H1 (cell line): ENCODE data around the gene CPA1. TPM values are rescaled to one million over a fixed set of nuclear protein-coding genes. Genes with fewer than 3 reads are reported as not detected.
A peak's percentile ranks its signal among the peaks of the same experiment; 100 is the strongest.

ENCODE experiments used
- CTCF ChIA-PET: fragments of 300-600 bp; sonication (Branson Sonifier 250); formaldehyde crosslinking; loops from one replicate; lab custom pipeline; 2021; ENCODE audit not compliant: partially characterized antibody; lab: Charles Lee
- POLR2A ChIA-PET: fragments of 300-600 bp; sonication (Branson Sonifier 250); formaldehyde crosslinking; loops from one replicate; lab custom pipeline; 2021; ENCODE audit warnings: inconsistent platforms; ENCODE audit not compliant: partially characterized antibody; lab: Charles Lee
- DNase-seq, 2 experiments: peaks; one replicate each; pipeline versions ENCODE4 v3.0.0 to v3.0.0-alpha.2; 2010 to 2022; ENCODE audit warnings: low spot score in 2 of 2, low read depth in 1 of 2, mixed read lengths in 1 of 2
- FAIRE-seq: peaks from 2 replicates; lab custom pipeline; 2011; peaks lifted over from hg19 to GRCh38; lab: Jason Lieb, UNC
- H2AFZ ChIP-seq: 2 replicates; pipeline ENCODE4 v1.8.1; 2012; ENCODE audit warnings: low read length, inconsistent platforms
- H2AK5ac ChIP-seq: 2 replicates; pipeline ENCODE4 v1.6.1; 2013; ENCODE audit warnings: low read depth, low read length
- H2BK120ac ChIP-seq: replicated peaks from 2 replicates; pipeline ENCODE3; 2013; ENCODE audit warnings: low read depth, low read length, inconsistent platforms
- H2BK12ac ChIP-seq: 2 replicates; pipeline ENCODE4 v1.6.1; 2013; ENCODE audit warnings: low read depth, low read length
- H2BK15ac ChIP-seq: 2 replicates; pipeline ENCODE4 v1.6.1; 2013; ENCODE audit warnings: low read length
- H2BK20ac ChIP-seq: 2 replicates; pipeline ENCODE4 v1.6.1; 2013; ENCODE audit warnings: low read length
- H2BK5ac ChIP-seq: 2 replicates; pipeline ENCODE4 v1.6.1; 2013; ENCODE audit warnings: low read depth, low read length
- H3K14ac ChIP-seq: 2 replicates; pipeline ENCODE4 v1.6.1; 2013; ENCODE audit warnings: inconsistent platforms; ENCODE audit not compliant: insufficient read length
- H3K18ac ChIP-seq: 2 replicates; pipeline ENCODE4 v1.6.1; 2013; ENCODE audit warnings: low read length; ENCODE audit errors: extremely low read depth
- H3K23ac ChIP-seq: 2 replicates; pipeline ENCODE4 v1.6.1; 2013; ENCODE audit warnings: inconsistent platforms; ENCODE audit not compliant: insufficient read length
- H3K23me2 ChIP-seq: 2 replicates; pipeline ENCODE4 v1.6.1; 2013; ENCODE audit warnings: low read depth, low read length
- H3K27ac ChIP-seq: 2 replicates; pipeline ENCODE4 v1.6.1; 2011; ENCODE audit warnings: low read depth, low read length, inconsistent platforms
- H3K27me3 ChIP-seq, 4 experiments: replicated peaks in 1 of 4; 1 replicate in 1 of 4; 2 replicates in 3 of 4; pipeline versions ENCODE4 v1.6.1 to v1.8.1; 2011 to 2013; ENCODE audit warnings: low read length in 3 of 4, mild to moderate bottlenecking in 3 of 4, inconsistent platforms in 2 of 4, mixed read lengths in 2 of 4, moderate library complexity in 1 of 4; ENCODE audit not compliant: control insufficient read depth in 3 of 4, insufficient read depth in 3 of 4; ENCODE audit errors: extremely low read depth in 1 of 4
- H3K36me3 ChIP-seq, 4 experiments: 2 replicates each; pipeline versions ENCODE4 v1.6.1 to v1.8.1; 2011 to 2013; ENCODE audit warnings: mild to moderate bottlenecking in 4 of 4, low read length in 3 of 4, moderate library complexity in 2 of 4, control low read depth in 1 of 4, inconsistent platforms in 1 of 4; ENCODE audit not compliant: insufficient read depth in 4 of 4, control insufficient read depth in 2 of 4
- H3K4ac ChIP-seq: replicated peaks from 2 replicates; pipeline ENCODE3; 2013; ENCODE audit warnings: low read length, low read depth, mixed read lengths, inconsistent platforms; ENCODE audit not compliant: insufficient read length
- H3K4me1 ChIP-seq, 4 experiments: replicated peaks in 1 of 4; 1 replicate in 1 of 4; 2 replicates in 3 of 4; pipeline versions ENCODE4 v1.6.1 to v1.8.1; 2011 to 2013; ENCODE audit warnings: low read length in 3 of 4, inconsistent platforms in 2 of 4, mixed read lengths in 1 of 4; ENCODE audit not compliant: insufficient read depth in 4 of 4, control insufficient read depth in 3 of 4
- H3K4me2 ChIP-seq, 2 experiments: 2 replicates each; pipeline versions ENCODE4 v1.6.1 to v1.8.1; 2011 to 2013; ENCODE audit warnings: low read depth in 2 of 2, low read length in 2 of 2, control low read depth in 1 of 2, inconsistent platforms in 1 of 2, mild to moderate bottlenecking in 1 of 2; ENCODE audit not compliant: insufficient read depth in 1 of 2
- H3K4me3 ChIP-seq, 4 experiments: fragments of 200-600, 300-600 bp in 1 of 4; sonication (generic), shearing (Covaris generic), sonication (Bioruptor Twin) in 1 of 4; 2 replicates each; pipeline versions ENCODE4 v1.5.1 to v1.8.1; 2011 to 2016; ENCODE audit warnings: low read length in 4 of 4, low read depth in 3 of 4, control low read depth in 2 of 4, inconsistent platforms in 2 of 4, mild to moderate bottlenecking in 2 of 4, mixed read lengths in 1 of 4, moderate library complexity in 1 of 4; ENCODE audit not compliant: insufficient read depth in 2 of 4; ENCODE audit errors: extremely low read depth in 1 of 4
- H3K56ac ChIP-seq: replicated peaks from 2 replicates; pipeline ENCODE3; 2013; ENCODE audit warnings: low read depth, mild to moderate bottlenecking, mixed read lengths, low read length, inconsistent platforms; ENCODE audit not compliant: insufficient read length
- H3K79me1 ChIP-seq: 2 replicates; pipeline ENCODE4 v1.6.1; 2013; ENCODE audit warnings: low read depth, low read length, control low read depth
- H3K79me2 ChIP-seq, 2 experiments: 2 replicates each; pipeline versions ENCODE4 v1.6.1 to v1.8.1; 2012 to 2013; ENCODE audit warnings: low read length in 2 of 2, mild to moderate bottlenecking in 2 of 2, inconsistent platforms in 1 of 2; ENCODE audit not compliant: insufficient read depth in 2 of 2, control insufficient read depth in 1 of 2
- H3K9ac ChIP-seq, 4 experiments: replicated peaks in 1 of 4; 1 replicate in 1 of 4; 2 replicates in 3 of 4; pipeline versions ENCODE4 v1.6.1 to v1.8.1; 2011 to 2013; ENCODE audit warnings: low read depth in 3 of 4, low read length in 3 of 4, control low read depth in 2 of 4, mild to moderate bottlenecking in 2 of 4, moderate library complexity in 2 of 4, inconsistent platforms in 1 of 4; ENCODE audit errors: extremely low read depth in 1 of 4
- H3K9me3 ChIP-seq, 2 experiments: 2 replicates each; pipeline versions ENCODE4 v1.6.1 to v1.8.1; 2012 to 2013; ENCODE audit warnings: mild to moderate bottlenecking in 2 of 2, moderate library complexity in 2 of 2, control low read depth in 1 of 2, inconsistent platforms in 1 of 2, low read depth in 1 of 2, low read length in 1 of 2, mixed read lengths in 1 of 2; ENCODE audit not compliant: insufficient read depth in 2 of 2
- H4K20me1 ChIP-seq, 2 experiments: replicated peaks in 1 of 2; 2 replicates each; pipeline versions ENCODE3 to v1.8.1; 2011 to 2013; ENCODE audit warnings: inconsistent platforms in 2 of 2, low read length in 2 of 2, mild to moderate bottlenecking in 1 of 2; ENCODE audit not compliant: insufficient read depth in 2 of 2, control insufficient read depth in 1 of 2
- H4K5ac ChIP-seq: 2 replicates; pipeline ENCODE4 v1.6.1; 2013; ENCODE audit warnings: low read length, low read depth, mixed read lengths, inconsistent platforms; ENCODE audit not compliant: insufficient read length
- H4K8ac ChIP-seq: 2 replicates; pipeline ENCODE4 v1.8.0; 2013; ENCODE audit warnings: mild to moderate bottlenecking, moderate library complexity, low read length, inconsistent platforms; ENCODE audit not compliant: insufficient read depth; ENCODE audit errors: extremely low read depth
- H4K91ac ChIP-seq: replicated peaks from 2 replicates; pipeline ENCODE3; 2013; ENCODE audit warnings: low read length, mixed read lengths, inconsistent platforms; ENCODE audit not compliant: insufficient read length
- EGR1 ChIP-seq: IDR thresholded peaks from 2 replicates; pipeline ENCODE4 v1.6.1; 2011; ENCODE audit warnings: low read depth, low read length, borderline replicate concordance
- WGBS, 2 experiments: shearing (Covaris generic) in 1 of 2; methylation state at CpG; one replicate each; pipeline versions ENCODE4 v1.1.6 to v1.1.7; 2013 to 2015; ENCODE audit warnings: low lambda C conversion rate in 2 of 2, mixed read lengths in 2 of 2, inconsistent platforms in 1 of 2, low coverage in 1 of 2, missing lambda C conversion rate in 1 of 2; ENCODE audit not compliant: insufficient replicate concordance in 2 of 2, insufficient coverage in 1 of 2, insufficient read length in 1 of 2; ENCODE audit errors: extremely low coverage in 1 of 2, missing lambda C conversion rate in 1 of 2; 5-methylcytosine and 5-hydroxymethylcytosine counted together
- polyA plus RNA-seq, 7 experiments: library from polyadenylated mRNA; depleted of rRNA in 3 of 7; stranded (reverse) in 5 of 7; unstranded in 2 of 7; fragments of >200 nt in 5 of 7; fragments of 200-250 nt in 2 of 7; gene quantifications; 1 replicate in 5 of 7; 2 replicates in 1 of 7; 4 replicates in 1 of 7; pipeline versions ENCODE4 v1.2.1 to v1.2.3, GENCODE V29; 2011 to 2013; ENCODE audit warnings: missing spikeins in 2 of 7, mixed read lengths in 2 of 7
- total RNA-seq: library from RNA; stranded (reverse); fragmentation: NEBNext Ultra II Directional; extraction: Animal tissue kit (Norgen Biotek cat#: 25700); gene quantifications from 2 replicates; pipeline ENCODE4 v1.2.1, GENCODE V29; 2021
- TF ChIP-seq, protein P1 (sequence below): IDR thresholded peaks from 2 replicates; pipeline ENCODE4 v1.6.1; 2012; ENCODE audit warnings: inconsistent platforms

The CPA1 gene
- total and polyA plus RNA-seq, 2 of the 8 experiments (the other 6 are each of a cell fraction or from before 2014, with no cell fraction given) = not detected

DNA sequence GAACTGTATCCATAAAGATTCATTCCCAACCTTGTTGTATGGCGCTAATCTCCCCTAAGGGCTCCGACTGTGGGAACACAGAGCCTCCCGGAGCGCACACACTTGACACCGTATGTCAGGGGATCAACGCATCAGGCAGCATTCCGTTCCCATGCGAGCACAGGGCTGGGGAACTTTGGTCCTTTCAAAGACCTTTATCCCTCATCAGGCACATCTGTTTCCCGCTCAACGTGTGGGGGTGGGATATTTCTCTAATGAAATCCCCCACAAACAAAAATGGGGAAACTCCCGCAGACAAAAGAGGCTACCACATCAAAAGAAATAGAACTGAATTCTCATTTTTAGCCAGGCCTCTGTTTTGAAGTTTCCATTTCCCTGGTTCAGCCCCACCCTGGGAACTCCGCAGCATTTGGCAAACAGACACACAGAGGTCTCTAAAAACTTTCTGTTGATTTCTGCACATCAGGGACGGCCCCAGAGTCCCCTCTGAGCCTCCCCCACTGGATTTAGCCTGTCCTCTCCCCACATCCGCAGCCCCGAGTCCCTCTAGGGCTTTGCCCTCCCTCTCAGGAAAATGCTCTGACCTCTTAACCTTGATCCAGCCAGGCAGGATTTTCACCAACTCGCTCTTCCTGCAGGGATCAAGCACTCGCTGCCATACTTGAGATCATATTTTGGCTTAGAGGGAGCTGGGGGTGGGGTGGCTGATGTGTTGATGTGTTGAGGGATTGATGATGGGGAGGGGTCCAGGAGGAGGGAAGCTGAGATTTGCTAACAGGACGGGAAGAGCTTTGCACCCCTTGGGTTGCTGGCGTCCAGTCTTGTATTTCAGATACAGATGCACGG, 29.1 kb upstream of the CPA1 start:
- no peak for DNase-seq
- Histone ChIP-seq H3K23me2 (no peaks in the 10 kb centered on the region), H3K9me3 (no peaks in the 10 kb centered on the region), H4K20me1 (no peaks in the 10 kb centered on the region), H3K14ac (no peak overlapping the region), H3K56ac (no peak overlapping the region), H3K27me3 (no peaks in the 10 kb centered on the region), H2AK5ac (no peak overlapping the region), H3K4ac (no peak overlapping the region), H3K4me3 (no peak overlapping the region), H3K79me2 (no peaks in the 10 kb centered on the region), H2BK15ac (no peak overlapping the region; the same call in 1 of the 2 replicates), H2BK12ac (0 out of 2 replicates have a peak overlapping the region, but pooled peaks have one; percentile 6), H3K79me1 (no peaks in the 10 kb centered on the region), H2BK120ac (no peak overlapping the region), H3K36me3 (no peaks in the 10 kb centered on the region), H3K23ac (no peak overlapping the region), H2BK20ac (peak overlapping the region; percentile 9; the same call in 1 of the 2 replicates), H3K4me2 (no peak overlapping the region), H3K4me1 (peaks cover 0 to 19% (median 11%) of the 10 kb centered on the region in 4 experiments; a peak in 6 of 7 replicates), H3K18ac (no peak overlapping the region; the same call in 1 of the 2 replicates), H2AFZ (peak overlapping the region; percentile 67), H3K27ac (no peak overlapping the region), H2BK5ac (no peak overlapping the region), H4K5ac (no peak overlapping the region), H4K8ac (no peak overlapping the region), H4K91ac (peak overlapping the region; percentile 17), H3K9ac (no peak overlapping the region)
- POLR2A ChIA-PET = interaction anchor here (0.6 kb wide), 1 partner anchor 14 kb away, joined by 3 read pairs; no protein-coding TSS in a partner anchor
- 79% methylated on average over 20 of the region's 20 CpGs; no CpG with 5 or more reads in 1 of the 2 experiments for WGBS, 2 experiments
- TF ChIP-seq EGR1 = no peak
- TF ChIP-seq, protein P1, sequence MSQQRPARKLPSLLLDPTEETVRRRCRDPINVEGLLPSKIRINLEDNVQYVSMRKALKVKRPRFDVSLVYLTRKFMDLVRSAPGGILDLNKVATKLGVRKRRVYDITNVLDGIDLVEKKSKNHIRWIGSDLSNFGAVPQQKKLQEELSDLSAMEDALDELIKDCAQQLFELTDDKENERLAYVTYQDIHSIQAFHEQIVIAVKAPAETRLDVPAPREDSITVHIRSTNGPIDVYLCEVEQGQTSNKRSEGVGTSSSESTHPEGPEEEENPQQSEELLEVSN = 0 out of 2 replicates have a peak, but pooled peaks have one; percentile 18
- CTCF ChIA-PET = interaction anchor here (0.6 to 1.0 kb wide), 2 partner anchors 58 to 119 kb away, joined by 3 read pairs; partner anchors contain the start of gene CPA4
- FAIRE-seq = no peak
